Smooth muscle cell of the brain vasculature (primary cell): Measurements from ENCODE around the gene MRTFA.
"Not testable (repeated sequence)": the region's sequence is repeated elsewhere in the genome, so short reads cannot be mapped to it uniquely, and the experiment has no call there.

Source experiments
- DNase-seq: peaks from one replicate; pipeline ENCODE4 v3.0.0-alpha.2; 2012; ENCODE audit warnings: low read depth, low spot score

MRTFA gene

DNA sequence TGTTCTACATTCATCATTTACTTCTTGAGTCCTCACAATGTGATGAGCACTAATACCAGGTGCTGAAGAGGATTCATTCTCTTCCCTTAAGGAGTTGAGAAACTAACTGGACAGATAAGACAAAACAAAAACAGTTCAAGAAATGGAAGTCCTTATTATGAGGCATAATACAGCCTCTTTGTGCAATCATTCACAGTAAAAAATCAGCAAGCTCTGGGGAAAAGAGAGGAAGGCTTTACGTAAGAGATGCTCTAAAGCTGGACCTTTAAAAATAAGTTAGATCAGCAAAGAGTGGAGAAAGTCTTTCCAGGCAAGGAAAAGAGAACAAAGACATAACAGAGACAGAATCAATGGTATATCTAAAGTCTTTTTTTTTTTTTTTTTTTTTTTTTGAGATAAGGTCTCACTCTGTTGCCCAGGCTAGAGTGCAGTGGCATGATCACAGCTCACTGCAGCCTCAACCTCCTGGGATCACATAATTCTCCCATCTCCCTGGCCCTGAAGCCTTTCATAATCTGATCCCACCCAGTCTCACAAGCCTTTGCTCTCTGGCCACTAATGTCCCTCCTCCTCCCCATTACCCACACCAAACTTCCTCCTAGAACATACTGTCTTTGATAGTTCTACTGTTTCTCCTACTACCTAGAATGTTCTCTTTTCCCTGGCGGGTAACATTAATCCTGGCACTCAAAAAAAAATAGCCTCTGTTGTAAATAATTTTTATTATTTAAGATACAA is 40.9 kb downstream of the MRTFA start:
- DNase-seq, result no peak

DNA sequence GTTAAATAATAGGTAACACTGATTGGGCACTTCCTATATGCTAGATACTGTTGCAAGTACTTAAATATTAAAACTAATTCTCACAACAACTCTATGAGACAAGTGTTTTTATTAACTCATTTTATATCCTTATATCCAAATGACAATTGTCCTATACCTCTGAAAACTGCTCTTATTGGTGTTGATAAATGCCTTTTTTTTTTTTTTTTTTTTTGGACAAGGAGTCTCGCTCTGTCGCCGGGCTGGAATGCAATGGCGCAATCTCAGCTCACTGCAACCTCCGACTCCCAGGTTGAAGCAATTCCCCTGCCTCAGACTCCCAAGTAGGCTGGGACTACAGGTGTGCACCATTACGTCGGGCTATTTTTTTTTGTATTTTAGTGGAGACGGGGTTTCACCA is 41.6 kb downstream of the MRTFA start:
- DNase-seq, result no peak

DNA sequence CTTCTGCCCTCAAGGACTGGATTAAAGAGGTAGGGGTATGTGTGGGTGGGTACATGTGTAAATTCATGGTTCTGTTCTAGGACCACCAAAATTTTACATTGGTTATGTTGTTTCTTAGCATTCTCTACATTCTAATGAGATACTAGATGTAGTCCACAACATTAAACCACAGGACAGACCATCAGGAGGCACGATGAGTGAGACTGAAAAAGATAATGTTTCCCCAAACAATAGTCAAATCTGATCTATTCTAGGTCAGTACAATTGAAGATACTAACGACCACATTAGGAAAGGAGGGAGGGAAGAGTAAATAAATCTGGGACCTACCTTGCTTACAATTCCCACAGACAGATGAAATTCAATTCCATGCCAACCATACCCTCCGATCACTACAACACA is 42.2 kb downstream of the MRTFA start:
- no peak for DNase-seq

GRCh38 chr22:40593460-40594273 is 42.9 kb downstream of the MRTFA start:
- DNase-seq, result no peak

GRCh38 chr22:40592352-40593113 is 44.0 kb downstream of the MRTFA start:
- DNase-seq, result no peak

DNA sequence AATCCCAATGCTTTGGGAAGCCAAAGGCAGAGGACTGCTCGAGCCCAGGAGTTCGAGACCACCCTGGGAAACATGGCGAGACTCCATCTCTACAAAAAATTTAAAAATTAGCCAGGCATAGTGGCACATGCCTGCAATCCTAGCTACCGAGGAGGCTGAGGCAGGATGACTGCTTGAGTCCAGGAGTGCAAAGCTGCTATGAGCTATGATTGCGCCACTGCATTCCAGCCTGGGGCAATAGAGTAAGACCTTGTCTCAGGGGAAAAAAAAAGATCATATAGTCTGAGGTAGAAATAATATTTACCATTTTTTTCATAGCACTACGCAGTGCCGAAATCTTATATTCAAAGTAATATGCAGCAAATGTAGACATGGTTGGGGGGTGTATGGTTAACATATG is 47.8 kb downstream of the MRTFA start:
- DNase-seq, result no peak

GRCh38 chr22:40586781-40587180 is 49.7 kb downstream of the MRTFA start:
- no peak for DNase-seq

DNA sequence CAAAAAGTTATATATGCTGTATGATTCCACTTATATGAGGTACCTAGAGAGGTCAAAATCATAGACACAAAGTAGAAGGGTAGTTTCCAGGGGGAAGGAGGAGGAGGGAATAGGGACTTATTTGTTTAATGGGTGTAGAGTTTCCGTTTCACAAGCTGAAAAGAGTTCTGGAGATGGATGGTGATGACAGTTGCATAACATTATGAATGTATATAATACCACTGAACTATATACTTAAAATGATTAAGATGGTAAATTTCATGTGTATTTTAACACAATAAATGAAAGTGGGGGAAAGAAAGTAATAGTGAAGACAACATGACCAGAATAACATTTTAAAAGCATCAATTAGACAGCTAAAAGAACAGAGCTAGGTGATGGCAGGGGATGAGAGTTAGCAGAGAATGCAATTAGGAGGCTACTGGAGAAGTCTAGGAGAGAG is 51.2 kb downstream of the MRTFA start:
- DNase-seq, result no peak

- not testable (repeated sequence) for DNase-seq
Measured at GRCh38 chr22:40584766-40585165, 51.8 kb downstream of the MRTFA start.

- no peak for DNase-seq
Measured at GRCh38 chr22:40583053-40583741, 53.3 kb downstream of the MRTFA start.

DNA sequence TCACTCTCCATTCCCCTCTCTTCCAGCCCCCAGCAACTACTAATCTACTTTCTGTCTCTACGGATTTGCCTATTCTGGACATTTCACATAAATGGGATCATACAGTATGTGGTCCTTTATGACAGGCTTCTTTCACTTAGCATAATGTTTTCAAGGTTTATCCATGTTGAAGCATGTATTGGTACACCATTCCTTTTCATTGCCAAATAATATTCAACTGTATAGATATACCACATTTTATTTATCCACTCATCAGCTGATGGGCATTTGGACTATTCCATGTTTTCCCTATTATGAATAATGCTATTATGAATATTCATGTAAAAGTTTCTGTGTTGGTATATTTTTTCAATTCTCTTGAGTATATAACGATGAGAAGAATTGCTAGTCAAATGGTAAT is 54.5 kb downstream of the MRTFA start:
- DNase-seq, result no peak

DNA sequence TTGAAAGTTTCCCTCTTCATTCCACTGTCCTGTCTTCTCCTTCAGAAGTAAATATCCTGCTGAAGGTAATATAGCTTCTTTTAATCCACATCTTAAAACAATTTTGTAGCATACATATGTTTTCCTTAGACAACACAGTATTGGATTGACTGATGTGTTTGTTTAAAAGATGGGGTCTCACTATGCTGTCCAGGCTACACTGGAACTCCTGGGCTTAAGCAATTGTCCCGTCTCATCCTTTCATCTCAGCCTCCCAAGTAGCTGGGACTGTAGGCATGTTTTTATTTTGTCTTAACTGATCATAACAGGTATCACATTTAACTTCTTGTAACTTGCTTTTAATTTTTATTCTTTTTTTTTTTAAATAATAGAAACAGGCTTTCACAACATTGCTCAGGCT is 55.9 kb downstream of the MRTFA start:
- DNase-seq, result no peak

DNA sequence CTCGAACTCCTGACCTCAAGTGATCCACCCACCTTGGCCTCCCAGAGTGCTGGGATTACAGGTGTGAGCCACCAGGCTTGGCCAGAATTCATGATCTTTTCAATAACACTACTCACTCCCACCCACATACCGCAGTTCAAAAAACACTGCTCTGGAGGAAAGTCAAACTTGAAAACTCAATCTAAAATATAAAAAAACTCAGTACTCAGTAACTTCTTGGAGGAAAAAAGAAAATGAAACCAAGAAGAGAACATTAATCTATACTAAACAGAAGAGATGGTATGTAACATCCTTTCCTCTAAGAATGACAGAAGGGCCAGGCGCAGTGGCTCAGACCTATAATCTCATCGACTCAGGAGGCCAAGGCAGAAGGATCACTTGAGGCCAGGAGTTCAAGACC is 58.3 kb downstream of the MRTFA start:
- DNase-seq, result no peak

DNA sequence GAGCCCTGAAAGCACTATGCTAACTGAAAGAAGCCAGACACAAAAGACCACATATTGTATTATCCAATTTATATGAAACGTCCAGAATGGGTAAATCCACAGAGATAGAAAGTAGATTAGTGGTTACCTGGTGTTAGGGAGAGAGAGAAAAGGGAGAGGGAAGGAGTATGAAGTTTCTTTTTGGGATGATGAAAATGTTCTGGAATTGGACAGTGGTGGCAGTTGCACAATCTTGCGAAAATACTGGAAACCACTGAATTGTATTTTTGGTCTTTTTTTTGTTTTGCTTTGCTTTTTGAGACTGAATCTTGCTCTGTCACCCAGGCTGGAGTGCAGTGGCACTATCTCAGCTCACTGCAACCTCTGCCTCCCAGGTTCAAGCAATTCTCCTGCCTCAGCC is 63.5 kb downstream of the MRTFA start:
- DNase-seq, result no peak

DNA sequence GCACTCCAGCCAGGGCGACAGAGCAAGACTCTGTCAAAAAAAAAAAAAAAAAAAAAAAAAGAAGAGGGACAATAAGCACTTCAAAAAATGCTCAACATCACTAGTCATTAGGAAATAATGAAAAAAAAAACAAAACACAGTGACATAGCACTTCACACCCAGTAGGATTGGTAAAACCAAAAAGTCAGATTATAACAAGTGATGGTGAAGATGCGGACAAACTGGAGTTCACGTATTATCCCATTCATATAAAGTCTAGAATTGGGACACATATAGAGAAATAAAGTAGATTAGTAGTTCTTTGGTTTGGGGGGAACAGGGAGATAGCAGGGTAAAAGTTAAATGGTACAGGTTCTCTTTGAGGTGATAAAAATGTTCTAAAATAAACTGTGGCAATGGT is 64.6 kb downstream of the MRTFA start:
- no peak for DNase-seq

DNA sequence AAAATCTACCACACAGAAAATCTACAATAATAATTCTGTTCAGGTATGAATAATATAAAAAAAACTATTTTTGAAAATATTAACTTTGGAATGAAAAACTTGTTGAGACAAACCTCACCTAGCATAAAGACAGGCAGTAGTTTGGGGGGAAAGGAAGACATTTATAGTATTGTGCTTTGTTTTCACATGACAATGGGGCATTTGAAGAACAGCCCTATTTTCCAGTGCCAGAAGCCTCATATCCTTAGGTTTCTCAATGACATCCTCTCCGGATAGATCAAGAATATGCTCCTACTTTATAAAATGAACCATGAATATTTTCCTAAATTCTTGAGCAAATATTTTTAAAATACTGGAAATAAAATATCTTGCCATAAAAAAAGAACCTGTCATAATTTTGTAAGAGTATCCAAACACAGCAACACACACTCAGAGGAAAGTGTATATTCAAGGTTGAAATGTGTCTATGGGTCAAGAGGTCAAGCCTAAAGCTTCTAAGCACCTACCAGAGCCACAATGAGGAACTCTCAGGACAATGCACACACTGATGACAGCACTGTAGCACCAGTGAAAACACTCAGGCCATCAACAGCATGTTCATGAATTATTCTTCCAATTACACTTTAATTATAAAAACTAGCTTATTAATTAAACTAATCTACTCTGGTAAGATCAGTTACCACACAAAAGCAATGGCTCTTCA is 68.7 kb downstream of the MRTFA start:
- DNase-seq, result no peak

GRCh38 chr22:40567106-40567505 is 69.4 kb downstream of the MRTFA start:
- no peak for DNase-seq

DNA sequence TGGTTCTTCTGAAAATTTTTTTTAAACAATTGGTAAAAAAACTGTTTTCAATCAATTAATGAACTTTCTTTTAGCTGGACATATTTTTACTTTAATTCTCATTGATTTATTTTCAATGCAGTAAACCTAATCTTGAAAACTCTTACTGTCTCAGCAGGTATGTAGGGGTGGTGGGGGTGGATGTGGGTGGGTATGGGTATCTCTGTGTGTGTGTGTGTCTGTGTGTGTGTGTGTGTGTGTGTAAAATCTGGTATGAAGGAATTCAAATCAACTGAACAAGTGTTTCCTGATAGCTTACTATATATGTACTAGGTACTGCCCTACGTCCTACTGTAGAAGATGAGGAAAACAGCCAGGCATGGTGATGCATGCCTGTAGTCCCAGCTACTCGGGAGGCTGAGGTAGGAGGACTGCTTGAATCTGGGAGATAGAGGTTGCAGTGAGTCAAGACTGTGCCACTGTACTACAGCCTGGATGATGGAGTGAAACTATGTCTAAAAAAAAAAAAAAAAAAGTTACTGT is 75.5 kb downstream of the MRTFA start:
- no peak for DNase-seq

DNA sequence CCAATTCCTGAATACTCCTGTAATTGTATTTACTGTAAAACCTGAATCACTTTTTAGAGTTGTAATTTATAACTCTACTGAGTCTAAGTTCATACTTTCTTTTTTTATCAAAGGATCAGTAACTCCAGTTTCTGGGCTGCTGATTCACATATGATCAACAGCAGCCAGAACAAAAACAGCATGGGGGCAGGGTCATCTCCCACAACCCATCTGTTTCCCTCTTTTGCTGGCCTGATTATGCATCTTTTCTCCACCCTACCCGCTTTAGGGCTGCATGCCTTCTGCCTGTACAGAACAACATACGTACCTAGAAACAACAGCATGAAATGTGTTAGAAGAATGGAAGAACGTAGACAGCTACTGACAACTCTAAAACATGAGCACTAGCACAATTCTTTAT is 76.0 kb downstream of the MRTFA start:
- DNase-seq, result peak; percentile 4

DNA sequence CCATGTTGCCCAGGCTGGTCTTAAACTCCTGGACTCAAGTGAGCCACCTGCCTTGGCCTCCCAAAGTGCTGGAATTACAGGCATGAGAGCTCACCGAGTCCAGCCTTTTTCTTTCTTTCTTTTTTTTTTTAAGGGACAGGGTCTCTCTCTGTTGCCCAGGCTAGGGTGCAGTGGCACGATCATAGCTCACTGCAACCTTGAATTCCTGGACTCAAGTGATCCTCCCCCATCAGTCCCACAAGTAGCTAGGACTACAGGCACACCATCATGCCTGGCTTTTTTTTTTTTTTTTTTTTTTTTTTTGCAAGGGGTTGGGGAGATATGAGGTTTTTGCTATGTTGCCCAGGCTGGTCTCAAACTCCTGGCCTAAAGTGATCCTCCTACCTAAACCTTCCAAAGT is 78.5 kb downstream of the MRTFA start:
- DNase-seq, result no peak

GRCh38 chr22:40556641-40557040 is 79.9 kb downstream of the MRTFA start:
- DNase-seq, result no peak
